HG02973 (cell line): ENCODE measurements around the gene SUCLG1.
"Not testable (repeated sequence)": the region's sequence is repeated elsewhere in the genome, so short reads cannot be mapped to it uniquely, and the experiment has no call there.

ENCODE experiments used
- ATAC-seq: cut with Tn5 transposase; IDR thresholded peaks from one replicate; pipeline ENCODE4 v1.9.1; 2021; ENCODE audit warnings: moderate library complexity; ENCODE audit not compliant: unreplicated experiment

Gene SUCLG1

GRCh38 chr2:84424152-84424551 is 34.9 kb downstream of the SUCLG1 start:
- ATAC-seq: no peak

- no peak for ATAC-seq
These were observed 37.3 kb downstream of the SUCLG1 start for GRCh38 chr2:84421791-84422190.

GRCh38 chr2:84421197-84421596 is 37.9 kb downstream of the SUCLG1 start:
- ATAC-seq: no peak

GRCh38 chr2:84417453-84418145 is 41.5 kb downstream of the SUCLG1 start:
- ATAC-seq: no peak

- ATAC-seq: no peak
These were observed 49.5 kb downstream of the SUCLG1 start for GRCh38 chr2:84409531-84409930.

- ATAC-seq: not testable (repeated sequence)
These were observed 57.0 kb downstream of the SUCLG1 start for GRCh38 chr2:84402111-84402510.

GRCh38 chr2:84399839-84400238 is 59.2 kb downstream of the SUCLG1 start:
- ATAC-seq: not testable (repeated sequence)

DNA sequence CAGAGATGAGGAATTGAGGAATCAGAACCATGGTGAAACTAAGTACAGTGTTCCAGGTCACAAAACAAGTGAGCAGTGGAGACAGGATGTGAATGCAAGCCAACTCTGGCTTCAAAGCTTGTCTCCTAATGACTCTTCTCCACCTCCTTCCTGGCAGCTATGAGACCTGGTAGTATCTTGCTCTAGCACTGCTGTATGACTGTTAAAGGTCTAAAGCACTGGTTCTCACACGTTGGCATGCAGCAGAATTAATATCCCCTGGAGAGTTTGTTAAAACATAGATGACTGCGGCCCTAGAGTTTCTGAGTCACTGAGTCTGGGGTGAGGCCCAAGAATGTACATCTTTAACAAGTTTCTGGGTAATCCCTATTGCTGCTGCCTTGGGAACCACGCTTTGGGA is 63.3 kb downstream of the SUCLG1 start:
- no peak for ATAC-seq

- ATAC-seq: no peak
These were observed 64.5 kb downstream of the SUCLG1 start for GRCh38 chr2:84394628-84395027.

DNA sequence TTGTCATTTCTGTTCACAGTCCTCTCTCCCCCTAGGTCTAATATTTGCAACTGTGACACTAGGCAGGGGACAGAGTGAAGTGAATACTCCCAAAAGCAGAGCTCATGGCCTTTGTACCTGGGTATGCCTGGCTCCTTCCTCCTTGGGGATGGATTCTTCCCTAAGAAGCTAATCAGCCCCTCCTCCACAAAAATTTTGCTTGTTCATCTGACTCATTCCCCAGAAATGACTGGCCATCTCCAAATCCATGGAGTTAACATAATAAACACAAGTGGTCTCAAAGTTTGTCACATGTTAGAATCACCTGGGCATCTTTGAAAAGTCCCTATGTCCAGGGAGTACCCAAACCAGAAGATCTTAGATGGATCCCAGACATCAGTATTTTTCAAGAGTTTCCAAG is 65.3 kb downstream of the SUCLG1 start:
- ATAC-seq: no peak

- ATAC-seq: no peak
These were observed 69.3 kb downstream of the SUCLG1 start for GRCh38 chr2:84389794-84390193.

GRCh38 chr2:84388921-84389490 is 70.1 kb downstream of the SUCLG1 start:
- ATAC-seq: no peak

DNA sequence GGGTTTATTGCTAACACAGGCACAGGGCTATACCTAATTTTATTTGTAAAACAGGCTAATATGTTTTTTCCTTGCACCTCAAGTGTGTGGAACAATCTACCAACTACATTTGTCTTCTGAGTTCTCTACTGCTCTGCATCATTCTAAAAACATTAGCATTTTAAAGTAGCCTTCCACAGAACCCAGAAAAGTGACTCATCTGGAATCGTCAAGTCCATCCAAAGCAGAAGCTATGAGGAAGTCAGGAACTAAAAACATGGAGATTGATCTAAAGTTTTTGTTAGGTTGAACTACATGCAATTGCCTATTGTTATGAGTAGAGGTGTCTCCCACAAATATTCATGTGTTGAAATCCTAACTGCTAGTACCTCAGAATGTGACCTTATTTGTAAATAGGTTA is 70.9 kb downstream of the SUCLG1 start:
- no peak for ATAC-seq

DNA sequence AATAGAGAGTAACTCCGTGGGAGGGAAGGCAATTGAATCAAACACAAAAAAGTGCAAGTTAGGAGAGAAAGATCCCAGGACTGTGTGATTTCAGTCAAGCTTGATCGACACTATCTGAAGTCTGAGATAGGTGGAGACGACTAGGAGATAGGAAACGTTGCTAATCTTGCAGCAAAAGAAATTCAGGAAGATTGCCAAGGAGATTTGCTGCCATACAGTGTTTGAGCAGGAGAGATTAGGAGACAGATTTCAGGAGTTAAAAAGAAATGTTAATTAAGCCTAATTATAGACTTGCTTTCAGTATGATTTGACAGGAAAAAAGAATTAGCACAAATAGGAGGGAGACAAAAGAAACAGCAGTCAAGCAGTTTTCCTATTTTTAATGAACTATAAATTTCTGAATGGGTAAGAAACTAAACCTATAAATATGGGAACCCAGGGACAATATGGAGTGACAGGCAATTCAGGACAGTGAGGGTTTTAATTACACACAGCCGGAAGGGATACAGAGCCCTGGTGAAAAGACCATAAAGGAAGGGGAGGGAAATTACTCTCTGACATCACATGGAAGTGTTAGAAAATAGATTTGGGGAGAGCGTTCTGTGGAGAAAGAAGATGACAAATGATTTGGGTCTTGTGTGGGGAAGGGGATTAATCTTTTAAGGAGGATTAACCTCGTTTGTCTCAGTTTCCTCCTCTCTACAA is 72.6 kb downstream of the SUCLG1 start:
- no peak for ATAC-seq

DNA sequence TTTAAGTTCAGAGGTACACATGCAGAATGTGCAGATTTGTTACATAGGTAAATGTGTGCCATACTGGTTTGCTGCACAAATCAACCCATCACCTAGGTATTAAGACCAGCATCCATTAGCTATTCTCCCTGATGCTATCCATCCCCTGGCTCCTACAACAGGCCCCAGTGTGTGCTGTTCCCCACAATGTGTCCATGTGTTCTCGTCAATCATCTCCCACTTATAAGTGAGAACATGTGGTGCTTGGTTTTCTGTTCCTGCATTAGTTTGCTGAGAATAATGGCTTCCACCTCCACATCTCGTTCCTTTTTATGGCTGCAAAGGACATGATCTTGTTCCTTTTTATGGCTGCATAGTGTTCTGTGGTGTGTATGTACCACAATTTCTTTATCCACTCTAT is 75.8 kb downstream of the SUCLG1 start:
- no peak for ATAC-seq

GRCh38 chr2:84380875-84381274 is 78.2 kb downstream of the SUCLG1 start:
- ATAC-seq: no peak

DNA sequence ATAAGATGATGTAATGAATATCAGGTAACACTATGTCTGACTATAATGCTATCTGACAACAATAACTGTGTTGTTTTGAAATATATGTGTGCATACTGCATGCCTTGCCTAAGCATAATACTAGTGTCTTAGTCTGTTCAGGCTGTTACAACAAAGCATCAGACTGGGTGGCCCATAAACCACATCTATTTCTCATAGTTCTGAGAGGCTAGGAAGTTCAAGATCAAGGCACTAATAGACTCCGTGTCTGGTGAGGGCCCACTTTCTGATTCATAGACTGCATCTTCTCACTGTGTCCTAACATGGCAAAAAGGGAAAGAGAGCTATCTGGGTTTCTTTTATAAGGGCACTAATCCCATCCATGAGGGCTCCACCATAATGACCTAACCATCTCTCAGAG is 80.1 kb downstream of the SUCLG1 start:
- no peak for ATAC-seq

GRCh38 chr2:84375020-84375419 is 84.1 kb downstream of the SUCLG1 start:
- ATAC-seq: no peak

- no peak for ATAC-seq
These were observed 85.2 kb downstream of the SUCLG1 start for GRCh38 chr2:84373866-84374265.
